Measurements from ENCODE around the gene KCNIP1.

DNA sequence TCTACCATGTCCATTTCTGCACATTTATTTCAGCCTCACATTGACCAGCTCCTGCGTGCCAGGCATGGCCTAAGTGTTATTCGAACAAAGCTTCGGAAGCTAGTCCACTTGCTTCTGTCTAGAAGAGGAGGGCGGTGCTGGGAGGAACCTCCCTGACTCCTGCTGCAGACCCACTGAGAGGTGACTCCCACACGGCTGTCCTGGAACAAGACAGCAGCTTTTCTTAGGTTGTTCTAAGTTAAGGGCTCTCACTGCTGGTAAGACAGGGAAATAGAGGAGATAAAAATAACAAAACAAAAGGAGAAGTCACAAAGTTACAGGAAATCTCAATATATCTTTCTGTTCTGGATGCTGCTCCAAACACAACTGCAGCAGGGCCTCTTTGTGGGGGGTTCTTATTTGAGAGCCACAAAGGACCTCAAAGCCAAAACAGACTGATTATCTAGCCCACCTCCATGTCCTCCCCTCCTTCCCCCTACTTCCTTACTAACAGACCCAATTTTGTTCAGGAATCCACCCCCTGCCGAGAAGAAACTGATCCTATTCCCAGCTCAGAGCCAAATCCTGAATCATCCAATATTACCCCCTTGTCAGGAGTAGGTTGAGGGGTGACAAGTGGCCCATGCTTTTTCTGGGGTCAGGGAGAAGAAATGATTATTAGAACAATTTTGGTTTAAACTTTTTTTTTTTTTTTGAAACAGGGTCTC lies 28.4 kb upstream of the KCNIP1 start:
- TF ChIP-seq, protein P1, sequence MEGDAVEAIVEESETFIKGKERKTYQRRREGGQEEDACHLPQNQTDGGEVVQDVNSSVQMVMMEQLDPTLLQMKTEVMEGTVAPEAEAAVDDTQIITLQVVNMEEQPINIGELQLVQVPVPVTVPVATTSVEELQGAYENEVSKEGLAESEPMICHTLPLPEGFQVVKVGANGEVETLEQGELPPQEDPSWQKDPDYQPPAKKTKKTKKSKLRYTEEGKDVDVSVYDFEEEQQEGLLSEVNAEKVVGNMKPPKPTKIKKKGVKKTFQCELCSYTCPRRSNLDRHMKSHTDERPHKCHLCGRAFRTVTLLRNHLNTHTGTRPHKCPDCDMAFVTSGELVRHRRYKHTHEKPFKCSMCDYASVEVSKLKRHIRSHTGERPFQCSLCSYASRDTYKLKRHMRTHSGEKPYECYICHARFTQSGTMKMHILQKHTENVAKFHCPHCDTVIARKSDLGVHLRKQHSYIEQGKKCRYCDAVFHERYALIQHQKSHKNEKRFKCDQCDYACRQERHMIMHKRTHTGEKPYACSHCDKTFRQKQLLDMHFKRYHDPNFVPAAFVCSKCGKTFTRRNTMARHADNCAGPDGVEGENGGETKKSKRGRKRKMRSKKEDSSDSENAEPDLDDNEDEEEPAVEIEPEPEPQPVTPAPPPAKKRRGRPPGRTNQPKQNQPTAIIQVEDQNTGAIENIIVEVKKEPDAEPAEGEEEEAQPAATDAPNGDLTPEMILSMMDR (IDR thresholded peaks at IDR 0.05), result no peak
- TF ChIP-seq POLR2A (IDR thresholded peaks at IDR 0.05), result no peak

All from body of pancreas (tissue), 4 donors.